AG04450 (cell line): ENCODE data around the gene ZNF580. TPM values are rescaled to one million over a fixed set of nuclear protein-coding genes. Genes with fewer than 3 reads are reported as not detected.

Experiments
- CTCF ChIA-PET: fragments of 300-600, 350-600 bp; formaldehyde crosslinking; extraction: SDS; loops from one replicate; lab custom pipeline; 2022; ENCODE audit warnings: antibody characterized with exemption, inconsistent platforms; lab: Charles Lee
- POLR2A ChIA-PET: fragments of 350-600 bp; formaldehyde crosslinking; extraction: SDS; loops from one replicate; lab custom pipeline; 2021; ENCODE audit warnings: antibody characterized with exemption, inconsistent platforms; lab: Yijun Ruan, JAX
- DNase-seq: peaks from one replicate; pipeline ENCODE4 v3.0.0-alpha.2; 2011; ENCODE audit warnings: low read depth, low spot score
- H3K27ac ChIP-seq: one replicate; pipeline ENCODE4 v1.5.1; 2012; ENCODE audit warnings: low read depth, low read length, control low read depth
- H3K27me3 ChIP-seq: one replicate; pipeline ENCODE4 v1.6.0; 2012; ENCODE audit warnings: low read length; ENCODE audit not compliant: control insufficient read depth, insufficient read depth
- H3K4me3 ChIP-seq: 2 replicates; pipeline ENCODE4 v1.5.1; 2011; ENCODE audit warnings: mild to moderate bottlenecking, low read depth, low read length, control low read depth
- H3K9me3 ChIP-seq: 2 replicates; pipeline ENCODE4 v1.5.1; 2012; ENCODE audit warnings: low read length; ENCODE audit not compliant: control insufficient read depth, insufficient read depth
- polyA plus RNA-seq: library from polyadenylated mRNA; depleted of rRNA; stranded (reverse); fragments of >200 nt; gene quantifications from 2 replicates; pipeline ENCODE4 v1.2.3, GENCODE V29; 2011
- TF ChIP-seq, protein P1 (sequence below): IDR thresholded peaks from 2 replicates; pipeline ENCODE4 v1.5.1; 2011; ENCODE audit warnings: low read depth, low read length, control low read depth, inconsistent platforms

The ZNF580 gene
- polyA plus RNA-seq, 1 experiment = 7.3 TPM

DNA sequence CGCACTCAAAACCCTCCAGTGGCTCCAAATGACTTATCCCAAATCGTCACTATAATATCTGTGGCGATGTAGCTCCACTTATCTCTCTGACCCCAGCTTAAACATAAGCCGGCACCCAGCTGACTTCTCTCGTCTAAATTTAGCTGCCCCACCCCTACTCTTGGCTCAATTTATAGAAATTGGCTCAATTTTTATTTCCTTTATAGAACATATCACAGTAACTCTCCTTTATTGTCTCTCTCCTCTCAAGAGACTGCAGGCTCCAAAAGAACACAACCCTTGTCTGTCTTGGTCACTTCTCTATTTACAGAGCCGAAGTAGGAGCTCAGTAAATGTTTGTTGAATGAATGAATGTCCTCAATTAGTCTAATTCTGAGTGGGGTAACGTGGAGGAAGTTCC is 17.2 kb upstream of the ZNF580 start:
- H3K27me3 ChIP-seq = no peaks in the 10 kb centered on the region
- no peak for DNase-seq
- POLR2A ChIA-PET = interaction anchor here (1.2 to 1.3 kb wide), 2 partner anchors 10 to 31 kb away, joined by 3 read pairs; partner anchors contain the start of gene U2AF2
- CTCF ChIA-PET = interaction anchor here (0.8 to 3.2 kb wide), 5 partner anchors 9 to 483 kb away, joined by 3 to 17 read pairs (median 12); no protein-coding TSS in a partner anchor
- H3K27ac ChIP-seq = no peak overlapping the region
- TF ChIP-seq, protein P1, sequence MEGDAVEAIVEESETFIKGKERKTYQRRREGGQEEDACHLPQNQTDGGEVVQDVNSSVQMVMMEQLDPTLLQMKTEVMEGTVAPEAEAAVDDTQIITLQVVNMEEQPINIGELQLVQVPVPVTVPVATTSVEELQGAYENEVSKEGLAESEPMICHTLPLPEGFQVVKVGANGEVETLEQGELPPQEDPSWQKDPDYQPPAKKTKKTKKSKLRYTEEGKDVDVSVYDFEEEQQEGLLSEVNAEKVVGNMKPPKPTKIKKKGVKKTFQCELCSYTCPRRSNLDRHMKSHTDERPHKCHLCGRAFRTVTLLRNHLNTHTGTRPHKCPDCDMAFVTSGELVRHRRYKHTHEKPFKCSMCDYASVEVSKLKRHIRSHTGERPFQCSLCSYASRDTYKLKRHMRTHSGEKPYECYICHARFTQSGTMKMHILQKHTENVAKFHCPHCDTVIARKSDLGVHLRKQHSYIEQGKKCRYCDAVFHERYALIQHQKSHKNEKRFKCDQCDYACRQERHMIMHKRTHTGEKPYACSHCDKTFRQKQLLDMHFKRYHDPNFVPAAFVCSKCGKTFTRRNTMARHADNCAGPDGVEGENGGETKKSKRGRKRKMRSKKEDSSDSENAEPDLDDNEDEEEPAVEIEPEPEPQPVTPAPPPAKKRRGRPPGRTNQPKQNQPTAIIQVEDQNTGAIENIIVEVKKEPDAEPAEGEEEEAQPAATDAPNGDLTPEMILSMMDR = no peak
- no peaks in the 10 kb centered on the region; the same call in 1 of the 2 replicates for H3K9me3 ChIP-seq
- H3K4me3 ChIP-seq = peak overlapping the region; percentile 36; the same call in 1 of the 2 replicates

DNA sequence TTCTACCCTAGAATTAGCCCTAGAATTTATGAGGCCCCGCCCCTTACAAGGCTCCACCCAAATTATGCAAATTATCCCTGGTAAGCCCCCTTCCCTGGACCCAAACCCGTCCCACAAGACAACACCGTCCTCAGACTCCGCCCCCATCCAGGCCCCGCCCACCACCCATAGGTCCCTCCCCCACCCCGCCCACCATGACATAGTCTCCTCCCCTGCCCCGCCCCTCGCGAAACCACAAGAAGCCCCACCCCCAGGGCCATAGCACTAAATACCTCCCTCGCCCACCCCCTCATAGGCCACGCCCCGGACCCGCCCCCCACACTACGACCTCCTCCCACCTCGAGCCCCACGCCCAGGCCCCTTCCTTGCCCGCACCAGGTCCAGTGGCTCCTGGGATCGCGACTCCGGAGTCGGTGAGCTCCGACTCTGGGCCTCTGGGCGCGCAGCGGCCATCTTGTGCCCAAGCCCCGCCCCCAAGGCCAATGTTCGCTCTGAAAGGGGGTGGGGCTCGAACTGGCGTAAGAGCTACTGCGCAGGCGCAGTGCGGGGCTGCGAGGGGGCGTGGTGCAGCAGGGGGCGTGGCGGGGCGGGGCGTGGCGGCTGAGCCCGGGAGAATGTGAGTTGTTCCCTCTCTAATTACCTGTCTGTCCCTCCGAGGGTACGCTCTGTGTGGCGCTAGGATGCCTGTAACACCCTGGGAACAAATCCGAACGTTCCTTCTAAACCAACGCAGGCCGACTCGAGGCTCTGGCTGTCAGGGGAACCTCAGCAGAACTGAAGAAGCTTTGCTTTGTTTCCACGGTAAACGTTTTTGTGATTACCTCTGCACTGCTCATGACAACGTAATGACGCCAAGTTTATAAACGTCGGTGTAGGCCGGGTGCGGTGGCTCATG is 16.4 kb upstream of the ZNF580 start, which contains the start of gene ZNF784:
TSS of gene ZNF784 (minus strand) at position 458 of the 895 bp plus-strand sequence. CDS start at position 453, 5 bp downstream.
- TF ChIP-seq, protein P1 = no peak
- CTCF ChIA-PET = interaction anchor here (0.5 to 3.4 kb wide), 11 partner anchors 9 to 484 kb away, joined by 3 to 17 read pairs (median 5); no protein-coding TSS in a partner anchor
- H3K9me3 ChIP-seq = no peaks in the 10 kb centered on the region; the same call in 1 of the 2 replicates
- H3K4me3 ChIP-seq = peak within 1 kb of the TSS; percentile 77
- H3K27ac ChIP-seq = peak within 1 kb of the TSS; percentile 90
- H3K27me3 ChIP-seq = no peaks in the 10 kb centered on the region
- POLR2A ChIA-PET = interaction anchor here (0.6 to 1.3 kb wide), 17 partner anchors 9 to 365 kb away, joined by 3 to 8 read pairs (median 3); partner anchors contain the start of genes FIZ1, NAT14, PPP6R1 and U2AF2
- peak; percentile 81 for DNase-seq

DNA sequence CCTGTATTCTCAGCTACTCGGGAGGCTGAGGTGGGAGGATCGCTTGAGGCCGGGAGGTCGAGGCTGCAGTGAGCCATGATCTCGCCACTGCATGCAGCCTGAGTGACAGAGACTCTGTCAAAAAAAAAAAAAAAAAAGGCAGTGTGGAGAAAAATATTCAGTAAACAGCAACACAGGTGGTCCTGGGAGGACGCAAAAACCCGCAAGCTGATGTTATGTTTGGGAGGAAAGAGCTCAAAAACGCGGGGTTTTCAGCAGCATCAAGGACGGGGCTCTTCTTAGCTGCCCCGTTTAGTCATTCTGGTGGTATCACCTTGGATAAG is 15.8 kb upstream of the ZNF580 start:
- Histone ChIP-seq H3K9me3 (no peaks in the 10 kb centered on the region; the same call in 1 of the 2 replicates), H3K27me3 (no peaks in the 10 kb centered on the region), H3K4me3 (peak overlapping the region; percentile 77), H3K27ac (peak overlapping the region; percentile 90)
- no peak for DNase-seq
- TF ChIP-seq, protein P1 = no peak
- CTCF ChIA-PET = interaction anchor here (0.5 to 3.4 kb wide), 11 partner anchors 8 to 484 kb away, joined by 3 to 17 read pairs (median 6); no protein-coding TSS in a partner anchor
- POLR2A ChIA-PET = interaction anchor here (0.7 to 1.3 kb wide), 16 partner anchors 10 to 366 kb away, joined by 3 to 8 read pairs (median 4); partner anchors contain the start of genes FIZ1, NAT14, PPP6R1 and U2AF2

DNA sequence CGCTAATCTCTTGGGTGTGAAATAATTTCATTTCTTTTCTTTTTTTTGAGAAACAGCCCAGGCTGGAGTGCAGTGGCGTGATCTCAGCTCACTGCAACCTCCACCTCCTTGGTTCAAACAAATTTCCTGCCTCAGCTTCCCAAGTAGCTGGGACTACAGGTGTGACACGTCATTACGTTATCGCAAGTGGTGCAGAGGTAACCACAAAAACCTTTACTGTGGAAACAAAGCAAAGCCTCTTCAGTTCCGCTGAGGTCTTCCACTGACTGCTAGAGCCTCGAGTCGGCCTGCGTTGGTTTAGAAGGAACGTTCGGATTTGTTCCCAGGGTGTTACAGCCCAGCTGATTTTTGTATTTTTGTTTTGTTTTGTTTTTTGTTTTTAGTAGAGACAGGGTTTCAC is 14.5 kb upstream of the ZNF580 start:
- H3K4me3 ChIP-seq = no peak overlapping the region
- H3K27ac ChIP-seq = no peak overlapping the region
- ChIA-PET POLR2A (interaction anchor here (1.0 kb wide), 1 partner anchor 27 kb away, joined by 3 read pairs; the partner anchor contains the start of gene FIZ1), CTCF (interaction anchor here (0.8 to 3.4 kb wide), 5 partner anchors 28 to 485 kb away, joined by 3 to 16 read pairs (median 4); no protein-coding TSS in a partner anchor)
- H3K27me3 ChIP-seq = no peaks in the 10 kb centered on the region
- H3K9me3 ChIP-seq = no peaks in the 10 kb centered on the region; the same call in 1 of the 2 replicates
- TF ChIP-seq, protein P1 = no peak
- DNase-seq = no peak
